Natural killer cell (primary cell): ENCODE data around the gene MTAP. TPM values are rescaled to one million over a fixed set of nuclear protein-coding genes. Genes with fewer than 3 reads are reported as not detected.

Experiments used
- ATAC-seq, 3 donors: fragments of 150-1000 bp in 2 of 3; fragments of 200-7000 bp in 1 of 3; cut with Tn5 transposase; 1 replicate in 1 of 3; 2 replicates in 2 of 3; pipeline ENCODE4 v1.10.0; 2021; ENCODE audit warnings: mild to moderate bottlenecking in 2 of 3, moderate library complexity in 2 of 3
- DNase-seq, 2 donors: peaks; one replicate each; pipeline versions ENCODE4 v3.0.0 to v3.0.0-alpha.2; 2013 to 2021; ENCODE audit warnings: mixed read lengths in 1 of 2
- H3K27ac ChIP-seq: one replicate; pipeline ENCODE4 v1.5.1; 2013; ENCODE audit warnings: mild to moderate bottlenecking, low read length
- H3K27me3 ChIP-seq: one replicate; pipeline ENCODE4 v1.6.1; 2013; ENCODE audit warnings: low read length; ENCODE audit not compliant: control insufficient read depth, insufficient read depth
- H3K36me3 ChIP-seq: one replicate; pipeline ENCODE4 v1.6.1; 2013; ENCODE audit warnings: low read length; ENCODE audit not compliant: control insufficient read depth, insufficient read depth
- H3K4me1 ChIP-seq: one replicate; pipeline ENCODE4 v1.6.1; 2013; ENCODE audit warnings: low read length; ENCODE audit not compliant: control insufficient read depth, insufficient read depth
- H3K4me3 ChIP-seq: one replicate; pipeline ENCODE4 v1.5.1; 2013; ENCODE audit warnings: low read length
- H3K9me3 ChIP-seq: one replicate; pipeline ENCODE4 v1.6.1; 2013; ENCODE audit warnings: low read length; ENCODE audit not compliant: control insufficient read depth, insufficient read depth
- H3K27ac Mint-ChIP-seq, 2 donors: one replicate each; pipeline ENCODE4 v1.8.0; 2022; ENCODE audit warnings: mild to moderate bottlenecking in 2 of 2, mixed read lengths in 2 of 2, moderate library complexity in 1 of 2
- H3K27me3 Mint-ChIP-seq, 2 donors: one replicate each; pipeline ENCODE4 v1.8.0; 2022; ENCODE audit warnings: low read depth in 2 of 2, mixed read lengths in 2 of 2
- H3K36me3 Mint-ChIP-seq: one replicate; pipeline ENCODE4 v1.8.0; 2022; ENCODE audit warnings: mixed read lengths
- H3K4me1 Mint-ChIP-seq, 2 donors: one replicate each; pipeline ENCODE4 v1.8.0; 2022; ENCODE audit warnings: mixed read lengths in 2 of 2
- H3K4me3 Mint-ChIP-seq: one replicate; pipeline ENCODE4 v1.8.0; 2022; ENCODE audit warnings: mild to moderate bottlenecking, moderate library complexity, mixed read lengths
- H3K9me3 Mint-ChIP-seq, 2 donors: one replicate each; pipeline ENCODE4 v1.8.0; 2022; ENCODE audit warnings: mixed read lengths in 2 of 2
- CTCF ChIP-seq: fragments of 200-600 bp; IDR thresholded peaks from one replicate; pipeline ENCODE4 v1.8.0; 2022; ENCODE audit warnings: antibody characterized with exemption
- WGBS: methylation state at CpG from one replicate; pipeline ENCODE4 v1.1.7; 2013; ENCODE audit warnings: missing lambda C conversion rate; ENCODE audit not compliant: insufficient coverage; 5-methylcytosine and 5-hydroxymethylcytosine counted together
- intact Hi-C: fragments of 100-400 bp; cut with micrococcal nuclease; formaldehyde crosslinking; loops from one replicate; pipeline ENCODE4 v1.14.2; 2022
- total RNA-seq, 4 donors: library from RNA; stranded (reverse); fragments of 120-200 nt in 1 of 4; gene quantifications; one replicate each; pipeline versions ENCODE4 v1.2.3 to v1.2.4, GENCODE V29; 2013 to 2022

The MTAP gene
- total RNA-seq, 3 donors from 2014 or later (not counting 1 experiment from before 2014, with no cell fraction given): 19.4 to 20.7 (median 19.6) TPM

GRCh38 chr9:21903380-21903965 lies 101.0 kb downstream of the MTAP start:
- Mint-ChIP-seq H3K36me3 (peaks cover 16% of the 10 kb centered on the region), H3K4me1 (no peaks in the 10 kb centered on the region), H3K27me3 (no peaks in the 10 kb centered on the region), H3K9me3 (peaks cover 10 to 13% of the 10 kb centered on the region in 2 donors), H3K27ac (no peak overlapping the region), H3K4me3 (no peak overlapping the region)
- 98% methylated on average over 7 of the region's 7 CpGs for WGBS
- intact Hi-C loops: no loop called here
- ATAC-seq: no peak
- H3K36me3 ChIP-seq: no peaks in the 10 kb centered on the region
- H3K4me3 ChIP-seq: no peak overlapping the region
- peaks cover 3% of the 10 kb centered on the region for H3K9me3 ChIP-seq
- H3K27me3 ChIP-seq: no peaks in the 10 kb centered on the region
- TF ChIP-seq CTCF: no peak
- no peak overlapping the region for H3K27ac ChIP-seq
- DNase-seq: no peak
- no peaks in the 10 kb centered on the region for H3K4me1 ChIP-seq

- TF ChIP-seq CTCF: no peak
- Histone ChIP-seq H3K27me3 (no peaks in the 10 kb centered on the region), H3K9me3 (peaks cover 2% of the 10 kb centered on the region), H3K36me3 (no peaks in the 10 kb centered on the region), H3K4me3 (no peak overlapping the region), H3K4me1 (no peaks in the 10 kb centered on the region), H3K27ac (no peak overlapping the region)
- intact Hi-C loops: no loop called here
- H3K9me3 Mint-ChIP-seq: peaks cover 9 to 16% of the 10 kb centered on the region in 2 donors
- WGBS: 91% methylated on average over 3 of the region's 4 CpGs
- H3K27me3 Mint-ChIP-seq: no peaks in the 10 kb centered on the region
- H3K36me3 Mint-ChIP-seq: peaks cover 16% of the 10 kb centered on the region
- no peaks in the 10 kb centered on the region for H3K4me1 Mint-ChIP-seq
- no peak overlapping the region for H3K27ac Mint-ChIP-seq
- ATAC-seq (no peak), DNase-seq (no peak)
- no peak overlapping the region for H3K4me3 Mint-ChIP-seq
These were observed 101.9 kb downstream of the MTAP start for GRCh38 chr9:21904371-21904770.

GRCh38 chr9:21904776-21905175 lies 102.3 kb downstream of the MTAP start:
- TF ChIP-seq CTCF: no peak
- Histone ChIP-seq H3K36me3 (no peaks in the 10 kb centered on the region), H3K27ac (no peak overlapping the region), H3K27me3 (no peaks in the 10 kb centered on the region), H3K4me1 (no peaks in the 10 kb centered on the region), H3K4me3 (no peak overlapping the region), H3K9me3 (no peaks in the 10 kb centered on the region)
- Mint-ChIP-seq H3K4me1 (no peaks in the 10 kb centered on the region), H3K4me3 (no peak overlapping the region), H3K36me3 (peaks cover 14% of the 10 kb centered on the region), H3K27ac (no peak overlapping the region), H3K27me3 (no peaks in the 10 kb centered on the region), H3K9me3 (peaks cover 9 to 18% of the 10 kb centered on the region in 2 donors)
- DNase-seq: no peak
- no peak for ATAC-seq
- WGBS: 92% methylated on average over 3 of the region's 3 CpGs
- intact Hi-C loops: no loop called here

GRCh38 chr9:21906213-21906612 lies 103.8 kb downstream of the MTAP start:
- Mint-ChIP-seq H3K27me3 (peaks cover 0 to 2% of the 10 kb centered on the region in 2 donors), H3K4me1 (no peaks in the 10 kb centered on the region), H3K27ac (no peak overlapping the region), H3K9me3 (peaks cover 8 to 9% of the 10 kb centered on the region in 2 donors), H3K36me3 (peaks cover 11% of the 10 kb centered on the region), H3K4me3 (no peak overlapping the region)
- Histone ChIP-seq H3K4me3 (no peak overlapping the region), H3K9me3 (no peaks in the 10 kb centered on the region), H3K27ac (no peak overlapping the region), H3K27me3 (no peaks in the 10 kb centered on the region), H3K4me1 (no peaks in the 10 kb centered on the region), H3K36me3 (no peaks in the 10 kb centered on the region)
- no peak for ATAC-seq
- DNase-seq: no peak
- 94% methylated on average over 3 of the region's 4 CpGs for WGBS
- intact Hi-C loops: no loop called here
- TF ChIP-seq CTCF: no peak
